ENCODE data around the gene ECT2L. TPM values are rescaled to one million over a fixed set of nuclear protein-coding genes. Genes with fewer than 3 reads are reported as not detected.

The ECT2L gene
- not detected for total RNA-seq (ENCODE audit: insufficient read depth, low replicate concordance)

GRCh38 chr6:138795809-138796603 is at the start of gene ECT2L:
TSS of gene ECT2L (plus strand) at chr6:138796087. CDS start at chr6:138813275, 17,188 bp downstream.
- DNase-seq (ENCODE audit: low spot score): peak; percentile 73

GRCh38 chr6:138752017-138752416 is 43.9 kb upstream of the ECT2L start:
- no peak for DNase-seq (ENCODE audit: low spot score)

GRCh38 chr6:138757136-138757535 is 38.8 kb upstream of the ECT2L start:
- peak; percentile 45 for DNase-seq (ENCODE audit: low spot score)

- peak; percentile 54 for DNase-seq (ENCODE audit: low spot score)
These were observed 29.8 kb upstream of the ECT2L start for GRCh38 chr6:138765896-138766655.

GRCh38 chr6:138769102-138769676 is 26.7 kb upstream of the ECT2L start:
- DNase-seq (ENCODE audit: low spot score): peak; percentile 86

DNA sequence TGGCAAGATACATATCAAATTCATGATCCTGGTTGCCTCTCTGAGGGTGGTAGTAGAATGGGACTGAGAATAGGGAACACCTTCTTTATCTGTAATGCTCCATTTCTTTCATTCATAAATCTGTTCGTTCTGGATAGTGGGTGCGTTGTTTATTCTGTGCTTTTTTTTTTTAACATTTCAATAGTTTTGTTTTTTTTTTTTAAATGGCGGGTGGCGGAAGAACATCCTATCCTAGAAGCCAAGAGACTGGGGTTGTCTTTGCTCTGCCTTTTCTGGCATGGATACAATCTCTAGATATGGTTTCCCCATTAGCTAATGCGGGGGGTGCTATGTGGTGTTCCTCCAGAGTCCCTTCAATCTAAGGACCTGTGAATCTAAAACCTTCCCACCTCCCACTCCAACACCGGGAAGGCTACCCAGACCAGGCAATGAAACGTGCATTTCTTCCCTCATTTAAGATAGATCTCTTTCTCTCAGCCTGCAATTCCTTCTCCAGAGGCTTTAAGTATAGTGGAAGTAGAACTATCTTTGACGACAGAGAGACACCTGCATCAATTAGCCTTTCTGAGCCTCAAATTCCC is 23.2 kb upstream of the ECT2L start:
- DNase-seq (ENCODE audit: low spot score): no peak

- peak; percentile 98 for DNase-seq (ENCODE audit: low spot score)
These were observed 22.5 kb upstream of the ECT2L start, which contains the start of gene CCDC28A for GRCh38 chr6:138773177-138774091. TSS of gene CCDC28A (plus strand) at chr6:138773769. CDS start at chr6:138776121, 2,352 bp downstream.

DNA sequence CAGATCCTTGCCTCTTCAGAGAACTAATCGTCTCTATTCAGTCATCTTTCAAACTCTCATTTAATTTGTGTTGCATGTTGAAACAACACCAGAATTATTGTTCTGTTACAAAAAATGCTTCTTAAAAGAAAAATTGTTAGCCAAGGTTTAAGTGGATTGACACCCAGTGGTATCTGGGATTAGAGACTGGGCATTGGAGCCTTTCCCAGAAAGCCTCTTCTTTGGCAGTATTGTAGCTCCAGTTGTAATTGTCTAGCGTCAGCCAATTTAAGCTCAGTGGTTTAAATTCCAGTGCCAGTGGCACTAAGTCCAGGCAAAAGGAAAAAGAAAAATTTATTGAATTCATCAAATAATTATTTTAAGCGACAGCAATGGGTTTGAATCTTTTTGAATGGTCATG is 21.5 kb upstream of the ECT2L start:
- no peak for DNase-seq (ENCODE audit: low spot score)

DNA sequence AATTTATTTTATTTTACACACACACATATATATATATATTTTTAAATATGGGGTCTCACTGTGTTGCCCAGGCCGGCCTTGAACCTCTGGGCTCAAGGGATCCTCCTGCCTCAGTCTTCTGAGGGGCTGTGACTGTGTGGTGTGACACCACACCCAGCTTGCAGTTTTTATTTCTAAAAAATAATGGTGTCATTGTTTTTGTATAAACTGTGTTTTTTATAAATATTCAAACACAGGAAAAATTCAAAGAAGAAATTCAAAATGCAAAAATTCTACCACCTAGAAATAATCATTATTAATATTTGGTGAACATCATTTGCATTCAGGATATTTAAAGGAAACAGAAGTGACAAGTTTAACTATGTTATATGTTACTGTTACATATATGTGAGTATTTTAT is 19.2 kb upstream of the ECT2L start:
- no peak for DNase-seq (ENCODE audit: low spot score)

GRCh38 chr6:138778331-138778730 is 17.6 kb upstream of the ECT2L start:
- no peak for DNase-seq (ENCODE audit: low spot score)

DNA sequence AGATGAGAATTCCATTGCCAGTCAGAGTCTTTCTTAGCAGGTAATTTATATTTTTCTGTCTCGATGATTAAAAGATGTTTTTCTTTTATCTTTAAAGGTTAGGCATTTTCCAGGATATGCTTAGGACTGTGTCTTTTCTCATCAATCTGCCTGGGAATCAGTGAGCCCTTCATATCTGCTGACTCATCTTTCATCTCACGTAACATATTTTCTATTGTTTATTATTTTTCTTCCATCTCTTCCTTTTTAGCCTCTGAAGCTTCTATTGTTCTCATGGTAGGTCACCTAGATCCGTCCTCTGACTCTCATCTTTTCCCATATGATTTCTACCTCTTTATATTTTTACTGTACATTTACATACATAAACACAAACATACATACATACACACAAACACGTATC is 13.6 kb upstream of the ECT2L start:
- no peak for DNase-seq (ENCODE audit: low spot score)

DNA sequence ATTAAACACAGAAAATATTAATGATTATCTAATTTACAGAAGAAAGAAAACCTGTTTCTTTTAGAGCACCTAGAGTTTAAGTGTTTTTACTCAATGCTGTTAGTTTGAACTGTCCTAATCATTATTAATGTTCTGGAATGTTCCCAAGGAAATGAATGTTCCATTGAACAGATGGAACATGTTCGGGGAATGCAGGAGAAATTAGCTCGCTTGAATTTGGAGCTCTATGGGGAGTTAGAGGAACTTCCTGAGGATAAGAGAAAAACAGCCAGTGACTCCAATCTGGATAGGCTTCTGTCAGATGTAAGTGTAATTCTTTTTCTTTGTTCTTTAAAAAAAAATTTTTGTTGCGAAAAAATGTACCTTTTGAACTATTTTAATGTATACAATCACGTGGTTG is 10.8 kb upstream of the ECT2L start:
- no peak for DNase-seq (ENCODE audit: low spot score)

DNA sequence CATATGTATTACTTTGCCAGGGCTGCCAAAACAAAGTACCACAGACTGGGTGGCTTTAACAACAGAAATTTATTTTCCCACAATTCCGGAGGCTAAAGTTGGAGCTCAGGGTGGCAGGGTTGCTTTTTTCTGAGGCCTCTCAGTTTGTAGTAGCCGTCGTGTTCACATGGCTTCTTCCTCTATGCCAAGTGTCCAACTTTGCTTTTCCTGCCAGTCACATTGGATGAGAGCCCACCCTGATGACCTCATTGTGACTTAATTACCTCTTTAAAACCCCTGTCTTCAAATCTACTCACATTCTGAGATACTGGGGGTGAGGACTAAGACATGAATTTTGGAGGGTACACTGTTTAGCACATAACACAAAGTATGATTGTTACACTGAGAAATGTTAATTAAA is 9.9 kb upstream of the ECT2L start:
- DNase-seq (ENCODE audit: low spot score): no peak

- no peak for DNase-seq (ENCODE audit: low spot score)
These were observed 8.7 kb upstream of the ECT2L start for GRCh38 chr6:138787138-138787537.

- no peak for DNase-seq (ENCODE audit: low spot score)
These were observed 884 bp downstream of the ECT2L start for GRCh38 chr6:138796771-138797170.

DNA sequence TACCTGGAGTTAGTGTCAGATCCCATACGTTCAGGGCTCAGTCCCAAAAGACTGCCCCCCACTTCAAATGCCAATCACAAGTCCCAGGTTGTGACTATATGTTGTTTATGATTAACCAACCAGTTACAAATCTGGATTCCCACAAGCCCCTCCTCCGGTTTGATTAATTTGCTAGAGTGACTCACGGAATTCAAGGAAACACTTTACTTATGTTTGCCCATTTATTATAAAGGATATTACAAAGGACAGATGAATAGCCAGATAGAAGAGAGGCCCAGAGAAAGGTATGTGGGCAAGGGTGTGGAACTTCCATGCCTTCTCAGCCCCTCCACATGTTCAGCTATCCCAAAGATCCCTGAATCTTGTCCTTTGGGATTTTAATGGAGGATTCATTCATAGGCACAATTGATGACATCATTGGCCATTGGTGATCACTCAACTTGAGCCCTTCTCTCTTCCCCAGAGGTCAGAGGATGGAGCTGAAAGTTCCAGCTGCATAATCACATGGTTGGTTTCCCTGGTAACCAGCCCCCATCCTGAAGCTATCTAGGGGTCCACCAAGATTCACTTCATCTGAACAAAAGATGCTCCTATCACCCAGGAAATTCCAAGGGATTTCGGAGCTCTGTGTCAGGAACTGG is 2.0 kb downstream of the ECT2L start:
- DNase-seq (ENCODE audit: low spot score): no peak

DNA sequence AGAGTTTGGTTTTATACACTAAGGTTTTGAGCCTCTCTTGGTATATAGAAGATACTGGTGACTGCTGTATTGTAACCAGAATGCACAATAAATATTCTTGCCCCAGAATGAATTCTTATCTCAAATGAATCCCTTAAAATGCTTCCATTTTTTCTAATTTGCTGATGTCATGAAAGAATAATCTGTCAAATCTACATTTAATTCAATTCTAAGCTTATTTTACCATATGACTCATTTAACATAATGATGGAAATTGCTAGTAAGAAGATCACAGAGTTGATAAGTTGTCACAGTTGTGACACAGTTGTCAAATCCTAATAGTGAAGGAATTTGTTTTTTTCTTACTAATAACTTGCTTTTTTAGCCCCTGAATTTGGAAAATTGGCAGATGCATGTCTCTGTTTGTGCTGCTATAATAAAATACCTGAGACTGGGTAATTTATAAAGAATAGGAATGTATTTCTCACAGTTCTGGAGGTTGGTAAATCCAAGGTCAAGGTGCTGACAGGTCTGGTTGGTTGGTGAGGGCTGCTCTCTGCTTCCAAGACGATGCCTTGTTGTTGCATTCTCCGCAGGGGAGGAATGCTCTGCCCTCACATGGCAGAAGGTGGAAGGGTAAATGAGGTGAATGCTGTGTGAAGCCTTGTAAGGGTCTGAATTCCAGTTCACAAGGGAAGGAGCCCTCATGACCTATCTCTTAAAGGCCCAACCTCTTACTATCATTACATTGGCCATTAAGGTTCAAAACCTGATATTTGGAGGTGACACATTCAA is 4.7 kb downstream of the ECT2L start:
- DNase-seq (ENCODE audit: low spot score): no peak

GRCh38 chr6:138803331-138803730 is 7.4 kb downstream of the ECT2L start:
- no peak for DNase-seq (ENCODE audit: low spot score)

DNA sequence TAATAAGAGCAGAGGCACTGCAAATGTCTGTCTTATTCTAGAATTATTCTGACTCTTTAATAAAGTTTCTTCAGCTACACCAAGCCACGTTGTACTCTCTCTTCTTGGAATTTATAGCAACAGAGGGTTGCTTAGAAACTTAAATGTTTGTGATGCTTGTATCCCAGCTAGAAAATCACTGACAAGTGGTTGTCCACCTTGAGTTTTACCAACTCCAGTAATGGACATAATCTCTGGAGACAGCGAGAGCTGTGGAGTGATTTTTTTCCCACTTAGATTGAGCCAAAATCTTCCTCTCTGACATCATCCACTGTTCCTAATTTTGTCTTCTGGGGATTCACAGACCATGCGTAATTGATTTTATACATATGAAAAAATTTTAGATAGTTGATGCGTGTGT is 8.0 kb downstream of the ECT2L start:
- peak; percentile 29 for DNase-seq (ENCODE audit: low spot score)

All from umbilical cord (tissue), 2 donors.